T-helper 1 cell treated with Interleukin-12 subunit alpha and Interleukin-12 subunit beta and Interleukin-4 antibody, amounts not matched to agents 30 ng/mL and 1 ng/mL, for 36 hours (primary cell): ENCODE measurements around the gene LRRC8A. TPM values are rescaled to one million over a fixed set of nuclear protein-coding genes. Genes with fewer than 3 reads are reported as not detected.

Experiments used
- intact Hi-C: fragments of 100-400 bp; cut with micrococcal nuclease; formaldehyde crosslinking; loops from one replicate; pipeline ENCODE4 v1.15.1; 2024
- total RNA-seq: library from RNA; stranded (reverse); gene quantifications from 2 replicates; pipeline ENCODE4 v1.2.3, GENCODE V29; 2022

The LRRC8A gene
- total RNA-seq, 1 donor from 2014 or later, result 60.1 TPM

DNA sequence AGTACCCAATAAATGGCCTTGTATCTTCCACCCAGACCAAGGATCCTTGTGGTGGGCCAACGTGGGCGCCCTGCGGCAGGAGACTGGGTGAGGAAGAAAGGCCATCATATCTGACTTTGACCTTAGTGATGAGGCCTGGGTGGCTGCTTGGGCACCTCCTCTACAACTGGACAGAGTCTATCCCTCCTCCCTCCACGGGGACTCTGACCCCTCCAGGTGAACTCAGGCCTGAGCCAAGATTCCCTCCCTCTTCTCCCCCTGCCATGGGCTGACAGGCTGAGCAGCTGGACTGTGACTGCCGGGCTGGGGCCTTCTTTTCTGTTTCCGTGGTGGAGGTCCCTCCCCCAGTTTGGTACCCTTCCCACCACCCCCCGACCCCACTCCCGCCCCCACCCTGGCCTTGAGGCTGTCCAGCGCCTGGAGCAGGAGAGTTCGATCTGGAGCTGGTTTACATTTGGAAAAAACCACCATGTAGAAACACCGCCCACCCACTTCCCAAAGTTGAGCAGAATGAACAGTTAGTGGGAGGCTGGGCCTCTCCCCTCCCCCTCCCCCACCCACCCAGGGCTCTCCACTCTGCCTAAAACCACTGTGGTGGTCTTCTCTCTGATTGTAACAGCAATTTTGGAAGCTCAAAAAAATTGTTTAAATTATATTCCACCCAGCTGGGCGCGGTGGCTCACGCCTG, 37.6 kb downstream of the LRRC8A start:
- intact Hi-C loops, result no loop called here

GRCh38 chr9:128920381-128921058, 38.6 kb downstream of the LRRC8A start, which contains the start of gene PHYHD1:
Gene PHYHD1 (plus strand): TSS chr9:128920982. CDS start chr9:128922324, 1,342 bp downstream.
- intact Hi-C loops, result no loop called here

DNA sequence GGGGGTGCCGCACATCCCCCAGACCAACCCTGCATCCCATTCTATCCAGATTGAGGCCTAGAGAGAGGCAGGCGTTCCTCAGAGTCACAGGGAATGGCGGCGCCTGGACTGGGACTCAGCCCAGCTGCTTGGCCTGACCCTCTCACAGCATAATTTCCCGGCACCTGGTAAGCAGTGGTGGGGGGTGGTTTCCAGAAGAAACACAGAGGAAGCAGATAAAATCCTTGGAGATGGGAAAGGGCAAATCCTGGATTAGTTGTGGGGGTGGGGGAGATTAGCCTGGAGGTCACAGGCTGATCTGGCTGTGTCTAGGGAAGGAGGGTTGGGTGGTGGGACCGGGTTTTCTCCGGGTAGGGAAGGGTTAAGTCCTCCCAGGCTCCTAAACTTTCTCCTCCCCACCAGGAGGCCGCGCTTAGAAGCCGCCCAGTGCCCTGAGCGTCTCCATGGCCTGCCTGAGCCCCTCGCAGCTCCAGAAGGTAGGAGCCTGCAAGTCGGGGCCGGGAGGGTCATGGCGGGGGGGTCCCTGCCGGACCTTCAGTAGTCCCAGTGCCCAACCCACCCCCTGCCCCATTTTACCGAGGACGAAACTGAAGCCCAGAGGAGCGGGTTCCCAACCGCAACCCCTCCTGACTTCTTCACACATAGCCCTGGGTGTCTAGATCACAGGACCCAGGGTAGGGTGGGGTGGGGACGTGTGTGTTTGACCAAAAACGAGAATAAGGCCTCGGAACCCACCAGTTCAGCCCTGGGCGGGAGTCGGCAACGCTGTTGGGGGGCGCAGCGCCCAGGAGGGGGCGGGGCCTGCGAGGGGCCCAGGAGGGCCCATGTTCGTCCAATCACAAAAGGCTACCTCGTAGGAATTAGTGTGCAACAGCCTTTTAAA, 40.2 kb downstream of the LRRC8A start:
- intact Hi-C loops, result no loop called here

DNA sequence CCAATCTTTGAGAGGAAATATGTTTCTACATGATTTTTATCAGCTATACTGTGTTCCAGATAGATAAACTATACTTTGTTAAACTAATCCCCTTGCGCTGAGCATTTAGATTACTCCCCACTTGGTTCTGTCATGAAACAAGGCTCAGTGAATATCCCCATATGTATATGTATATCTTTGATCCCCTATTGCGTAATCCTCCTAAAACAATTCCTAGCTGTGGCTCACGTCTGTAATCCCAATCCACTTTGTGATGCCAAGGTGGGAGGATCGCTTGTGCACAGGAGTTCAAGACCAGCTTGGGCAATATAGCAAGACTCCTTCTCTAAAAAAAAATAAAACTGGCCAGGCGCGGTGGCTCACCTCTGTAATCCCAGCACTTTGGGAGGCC, 41.6 kb downstream of the LRRC8A start:
- intact Hi-C loops, result no loop called here

- intact Hi-C loops, result loop anchor here (1.0 kb wide), 6 partner anchors 19 to 280 kb away; partner anchors contain the start of genes DOLK, KYAT1 and NUP188
Observed at GRCh38 chr9:128927731-128928411, 45.9 kb downstream of the LRRC8A start.

DNA sequence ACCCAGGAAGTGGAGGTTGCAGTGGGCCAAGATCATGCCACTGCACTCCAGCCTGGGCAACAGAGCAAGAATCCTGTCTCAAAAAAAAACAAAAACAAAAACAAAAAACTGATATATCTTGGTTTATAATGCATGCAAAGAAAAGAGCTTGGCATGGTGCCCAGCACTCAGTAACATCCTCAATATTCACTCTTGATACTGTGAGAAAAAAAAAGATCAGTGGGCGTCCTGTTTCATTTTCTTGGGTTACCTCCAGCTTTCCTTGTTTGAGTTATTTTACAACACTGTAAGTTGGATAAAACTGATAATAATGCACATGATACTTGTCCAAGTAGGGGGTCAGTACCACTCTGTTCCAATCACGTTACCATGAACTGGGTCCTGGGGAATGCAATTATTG, 46.7 kb downstream of the LRRC8A start:
- intact Hi-C loops, result loop anchor here (1.0 kb wide), 5 partner anchors 19 to 280 kb away; partner anchors contain the start of genes DOLK, KYAT1 and NUP188

GRCh38 chr9:128929560-128929959, 47.6 kb downstream of the LRRC8A start:
- intact Hi-C loops, result no loop called here

GRCh38 chr9:128933731-128934130, 51.8 kb downstream of the LRRC8A start:
- intact Hi-C loops, result no loop called here

DNA sequence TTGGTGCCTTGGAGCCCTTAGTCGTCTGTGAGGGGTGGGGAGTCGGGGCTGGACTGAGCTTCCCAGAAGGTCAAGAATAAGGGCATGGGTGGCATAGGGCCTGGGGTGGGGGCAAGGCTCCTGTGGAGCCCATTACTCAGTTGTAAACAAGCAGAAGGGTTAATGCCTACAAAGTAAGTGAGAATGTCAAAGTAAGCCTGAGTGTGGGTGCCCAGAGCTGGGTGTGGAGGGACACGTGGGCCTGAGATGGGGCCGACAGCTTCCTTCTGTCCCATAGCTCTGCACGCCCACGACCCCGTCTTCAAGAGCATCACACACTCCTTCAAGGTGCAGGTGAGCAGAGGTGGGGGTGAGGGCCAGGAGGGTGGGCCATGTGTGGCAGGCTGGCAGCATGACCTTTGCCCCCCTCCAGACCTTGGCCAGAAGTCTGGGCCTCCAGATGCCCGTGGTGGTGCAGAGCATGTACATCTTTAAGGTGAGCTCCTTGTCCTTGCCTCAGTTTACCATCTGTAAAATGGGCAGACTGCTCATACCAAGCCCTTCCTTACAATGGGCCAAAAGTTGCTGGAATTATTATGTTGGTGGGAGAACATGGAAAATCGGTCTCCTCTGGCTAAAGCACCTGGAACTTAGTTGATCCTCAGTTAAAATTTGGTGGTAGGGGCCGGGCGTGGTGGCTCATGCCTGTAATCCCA, 54.4 kb downstream of the LRRC8A start:
- intact Hi-C loops, result no loop called here

GRCh38 chr9:128937310-128938165, 55.6 kb downstream of the LRRC8A start:
- intact Hi-C loops, result no loop called here

DNA sequence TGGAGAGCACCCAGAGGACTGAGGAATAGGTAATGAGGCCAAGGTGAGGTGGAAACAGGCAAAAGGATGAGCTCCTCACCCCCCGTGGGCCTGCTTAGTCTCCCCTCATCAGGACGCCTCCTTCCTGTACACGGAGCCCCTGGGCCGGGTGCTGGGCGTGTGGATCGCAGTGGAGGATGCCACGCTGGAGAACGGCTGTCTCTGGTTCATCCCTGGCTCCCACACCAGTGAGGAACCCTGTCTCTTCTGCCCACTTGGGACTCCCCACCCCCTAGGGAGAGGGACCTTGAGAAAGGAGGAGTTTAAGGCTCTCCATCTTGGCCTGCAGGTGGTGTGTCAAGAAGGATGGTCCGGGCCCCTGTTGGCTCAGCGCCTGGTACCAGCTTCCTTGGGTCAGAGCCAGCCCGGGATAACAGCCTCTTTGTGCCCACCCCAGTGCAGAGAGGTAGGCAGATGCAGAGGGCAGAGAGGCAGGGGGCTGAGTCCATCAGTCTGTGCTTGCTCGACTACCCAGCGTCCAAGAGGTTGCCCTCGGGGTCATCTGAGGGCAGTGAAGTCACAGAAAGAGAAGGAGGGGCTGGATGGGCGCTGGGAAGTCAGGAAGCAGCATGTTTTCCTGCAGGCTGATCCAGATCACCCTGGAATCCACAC, 58.5 kb downstream of the LRRC8A start:
- intact Hi-C loops, result no loop called here

DNA sequence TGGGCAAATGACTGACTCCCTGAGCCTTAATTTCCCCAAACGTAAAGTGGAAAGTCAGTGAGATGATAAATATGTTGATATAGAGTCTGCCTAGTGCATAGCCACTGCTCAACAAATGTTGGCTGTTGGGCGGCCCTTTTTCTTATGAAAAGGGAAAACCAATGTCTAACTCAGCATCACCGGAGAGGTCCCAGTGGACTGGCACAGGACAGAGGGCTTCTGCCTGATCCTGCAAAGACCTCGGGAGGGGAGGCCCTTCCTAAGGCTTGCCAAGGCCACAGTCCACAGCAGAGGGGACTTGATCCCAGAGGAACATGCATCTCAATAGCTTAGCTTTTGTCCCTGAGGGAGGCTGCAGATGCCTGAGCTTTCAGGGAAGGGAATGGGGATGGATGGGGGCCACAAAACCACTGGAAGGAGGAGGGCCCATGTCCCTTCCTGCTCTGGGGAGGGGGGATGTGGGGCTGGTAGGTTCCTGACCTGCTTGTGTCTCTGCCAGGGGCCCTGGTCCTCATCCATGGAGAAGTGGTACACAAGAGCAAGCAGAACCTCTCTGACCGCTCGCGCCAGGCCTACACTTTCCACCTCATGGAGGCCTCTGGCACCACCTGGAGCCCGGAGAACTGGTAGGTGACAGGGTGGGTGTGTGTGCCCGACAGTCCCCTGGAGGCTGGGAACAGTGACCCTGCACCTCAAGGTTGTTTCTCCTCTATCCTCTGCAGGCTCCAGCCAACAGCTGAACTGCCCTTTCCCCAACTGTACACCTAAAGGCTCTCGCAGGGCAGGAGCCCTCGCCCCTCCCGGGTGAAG, 59.2 kb downstream of the LRRC8A start:
- intact Hi-C loops, result no loop called here

- intact Hi-C loops, result no loop called here
Observed at GRCh38 chr9:128943832-128944620, 62.1 kb downstream of the LRRC8A start.

DNA sequence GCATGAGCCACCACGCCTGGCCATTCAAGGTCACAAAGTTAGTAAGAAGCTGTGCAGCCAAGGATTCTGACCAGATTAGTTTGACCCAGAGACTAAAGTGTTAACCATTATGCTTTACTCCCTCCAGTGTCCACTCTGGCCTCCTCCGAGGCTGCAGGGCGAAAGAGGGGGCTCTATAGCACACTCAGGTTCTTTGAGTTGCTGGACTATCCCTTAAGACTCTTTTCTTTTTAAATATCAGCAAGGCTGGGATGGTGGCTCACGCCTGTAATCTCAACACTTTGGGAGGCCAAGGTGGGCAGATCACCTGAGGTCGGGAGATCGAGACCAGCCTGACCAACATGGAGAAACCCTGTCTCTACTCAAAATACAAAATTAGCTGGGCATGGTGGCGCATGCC, 63.0 kb downstream of the LRRC8A start:
- intact Hi-C loops, result loop anchor here (5.0 kb wide), 3 partner anchors 288 to 878 kb away; partner anchors contain the start of genes DYNC2I2, NAIF1, SLC25A25 and SPTAN1

DNA sequence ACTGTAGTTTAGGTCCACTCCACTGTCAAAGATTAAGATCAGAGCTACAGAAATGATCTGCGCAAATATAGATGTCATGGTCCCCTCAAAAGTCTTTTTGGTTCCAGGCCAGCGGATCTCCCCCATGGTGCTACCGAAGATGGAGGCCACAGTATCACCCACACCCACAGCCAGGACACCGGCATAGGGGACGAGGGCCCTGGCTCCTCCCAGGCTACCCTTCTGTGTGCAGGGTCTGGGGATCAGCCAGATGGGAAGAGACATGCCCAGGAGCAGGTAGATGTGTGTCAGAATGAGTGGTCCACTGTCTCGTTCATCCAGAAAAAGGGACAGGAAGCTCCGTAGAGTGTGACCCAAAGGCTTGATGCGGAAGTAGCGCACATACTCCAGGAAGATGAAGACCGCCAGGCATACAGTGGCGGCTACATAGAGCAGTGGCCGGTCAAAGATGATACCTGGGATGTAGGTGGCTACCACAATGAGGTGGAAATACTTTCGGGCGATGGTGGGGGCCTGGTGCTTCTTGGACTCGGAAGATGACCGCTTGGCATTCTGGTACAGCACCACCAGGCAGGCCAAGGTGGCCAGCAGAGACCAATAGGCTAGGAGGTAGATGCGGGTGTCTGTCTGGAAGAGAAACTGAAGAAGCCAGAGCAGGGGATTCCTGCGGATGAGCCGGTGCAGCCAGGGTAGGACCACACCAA, 64.0 kb downstream of the LRRC8A start:
- intact Hi-C loops, result loop anchor here (2.0 to 5.0 kb wide), 4 partner anchors 257 to 879 kb away; partner anchors contain the start of genes DYNC2I2, NAIF1, SET and SLC25A25

- intact Hi-C loops, result loop anchor here (1.0 to 5.0 kb wide), 19 partner anchors 18 to 879 kb away; partner anchors contain the start of genes CRAT, DOLPP1, DYNC2I2 and ENDOG
Observed at GRCh38 chr9:128946571-128947276, 64.8 kb downstream of the LRRC8A start.
